GDM1 (cell line): ENCODE results near the gene ADGRA3.
"Not testable (repeated sequence)": the region's sequence is repeated elsewhere in the genome, so short reads cannot be mapped to it uniquely, and the experiment has no call there.

Source experiments
- DNase-seq: peaks from one replicate; lab custom pipeline; 2025; lab: John Stamatoyannopoulos, UW

Gene ADGRA3

GRCh38 chr4:22480675-22481327 lies 35.1 kb downstream of the ADGRA3 start:
- no peak for DNase-seq

GRCh38 chr4:22478426-22478825 lies 37.4 kb downstream of the ADGRA3 start:
- no peak for DNase-seq

- DNase-seq = no peak
Measured at GRCh38 chr4:22477813-22478182, 38.1 kb downstream of the ADGRA3 start.

GRCh38 chr4:22477136-22477812 lies 38.6 kb downstream of the ADGRA3 start:
- DNase-seq = no peak

- no peak for DNase-seq
Measured at GRCh38 chr4:22476011-22476410, 39.9 kb downstream of the ADGRA3 start.

- DNase-seq = not testable (repeated sequence)
Measured at GRCh38 chr4:22475311-22475646, 40.6 kb downstream of the ADGRA3 start.

- no peak for DNase-seq
Measured at GRCh38 chr4:22474636-22475310, 41.1 kb downstream of the ADGRA3 start.

- DNase-seq = no peak
Measured at GRCh38 chr4:22473268-22473667, 42.6 kb downstream of the ADGRA3 start.

GRCh38 chr4:22471999-22472461 lies 43.8 kb downstream of the ADGRA3 start:
- DNase-seq = no peak

GRCh38 chr4:22471419-22471818 lies 44.4 kb downstream of the ADGRA3 start:
- no peak for DNase-seq

- DNase-seq = no peak
Measured at GRCh38 chr4:22466581-22466980, 49.3 kb downstream of the ADGRA3 start.

- no peak for DNase-seq
Measured at GRCh38 chr4:22465996-22466395, 49.9 kb downstream of the ADGRA3 start.

GRCh38 chr4:22465349-22465748 lies 50.5 kb downstream of the ADGRA3 start:
- DNase-seq = no peak

- no peak for DNase-seq
Measured at GRCh38 chr4:22463179-22463578, 52.7 kb downstream of the ADGRA3 start.

GRCh38 chr4:22462688-22463087 lies 53.2 kb downstream of the ADGRA3 start:
- DNase-seq = no peak

- DNase-seq = no peak
Measured at GRCh38 chr4:22460266-22460665, 55.6 kb downstream of the ADGRA3 start.

GRCh38 chr4:22458098-22458497 lies 57.8 kb downstream of the ADGRA3 start:
- no peak for DNase-seq

GRCh38 chr4:22457348-22457747 lies 58.5 kb downstream of the ADGRA3 start:
- no peak for DNase-seq

GRCh38 chr4:22456291-22456690 lies 59.6 kb downstream of the ADGRA3 start:
- DNase-seq = no peak

- DNase-seq = no peak
Measured at GRCh38 chr4:22454955-22455354, 60.9 kb downstream of the ADGRA3 start.

- DNase-seq = no peak
Measured at GRCh38 chr4:22454216-22454838, 61.5 kb downstream of the ADGRA3 start.

- no peak for DNase-seq
Measured at GRCh38 chr4:22444813-22445212, 71.1 kb downstream of the ADGRA3 start.

- no peak for DNase-seq
Measured at GRCh38 chr4:22442956-22443355, 72.9 kb downstream of the ADGRA3 start.
